ENCODE data around the gene AURKAIP1.
"Not testable (repeated sequence)": the region's sequence is repeated elsewhere in the genome, so short reads cannot be mapped to it uniquely, and the experiment has no call there.

Gene AURKAIP1

DNA sequence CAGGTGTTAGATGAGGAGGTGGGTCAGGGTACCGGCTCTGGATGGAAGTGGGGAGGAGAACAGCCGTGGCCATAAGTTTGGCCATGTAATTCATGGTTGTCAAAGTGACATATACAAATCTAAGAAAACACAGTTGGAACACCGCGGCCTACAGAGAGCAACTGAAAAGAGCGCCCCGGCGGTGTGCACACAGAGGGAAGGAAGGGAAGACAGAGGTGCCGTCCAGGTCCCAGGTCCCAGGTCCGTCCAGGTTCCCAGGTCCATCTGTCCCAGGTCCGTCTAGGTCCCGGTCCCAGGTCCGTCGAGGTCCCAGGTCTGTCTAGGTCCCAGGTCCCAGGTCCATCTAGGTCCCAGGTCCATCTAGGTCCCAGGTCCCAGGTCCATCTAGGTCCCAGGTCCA is 36.6 kb upstream of the AURKAIP1 start:
- DNase-seq (ENCODE audit: low read depth) = no peak
- H3K4me3 ChIP-seq (ENCODE audit: low read depth, low read length) = no peak overlapping the region
- TF ChIP-seq, protein P1, sequence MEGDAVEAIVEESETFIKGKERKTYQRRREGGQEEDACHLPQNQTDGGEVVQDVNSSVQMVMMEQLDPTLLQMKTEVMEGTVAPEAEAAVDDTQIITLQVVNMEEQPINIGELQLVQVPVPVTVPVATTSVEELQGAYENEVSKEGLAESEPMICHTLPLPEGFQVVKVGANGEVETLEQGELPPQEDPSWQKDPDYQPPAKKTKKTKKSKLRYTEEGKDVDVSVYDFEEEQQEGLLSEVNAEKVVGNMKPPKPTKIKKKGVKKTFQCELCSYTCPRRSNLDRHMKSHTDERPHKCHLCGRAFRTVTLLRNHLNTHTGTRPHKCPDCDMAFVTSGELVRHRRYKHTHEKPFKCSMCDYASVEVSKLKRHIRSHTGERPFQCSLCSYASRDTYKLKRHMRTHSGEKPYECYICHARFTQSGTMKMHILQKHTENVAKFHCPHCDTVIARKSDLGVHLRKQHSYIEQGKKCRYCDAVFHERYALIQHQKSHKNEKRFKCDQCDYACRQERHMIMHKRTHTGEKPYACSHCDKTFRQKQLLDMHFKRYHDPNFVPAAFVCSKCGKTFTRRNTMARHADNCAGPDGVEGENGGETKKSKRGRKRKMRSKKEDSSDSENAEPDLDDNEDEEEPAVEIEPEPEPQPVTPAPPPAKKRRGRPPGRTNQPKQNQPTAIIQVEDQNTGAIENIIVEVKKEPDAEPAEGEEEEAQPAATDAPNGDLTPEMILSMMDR (conservative IDR thresholded peaks at IDR 0.05; ENCODE audit: low read depth, low read length) = no peak

DNA sequence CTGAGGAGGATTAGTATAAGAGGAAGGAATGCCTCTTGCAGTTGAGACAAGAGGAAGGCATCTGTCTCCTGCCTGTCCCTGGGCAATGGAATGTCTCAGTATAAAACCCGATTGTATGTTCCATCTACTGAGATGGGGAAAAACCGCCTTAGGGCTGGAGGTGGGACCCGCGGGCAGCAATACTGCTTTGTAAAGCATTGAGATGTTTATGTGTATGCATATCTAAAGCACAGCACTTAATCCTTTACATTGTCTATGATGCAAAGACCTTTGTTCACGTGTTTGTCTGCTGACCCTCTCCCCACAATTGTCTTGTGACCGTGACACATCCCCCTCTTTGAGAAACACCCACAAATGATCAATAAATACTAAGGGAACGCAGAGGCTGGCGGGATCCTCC is 35.2 kb upstream of the AURKAIP1 start:
- not testable (repeated sequence) for H3K4me3 ChIP-seq (ENCODE audit: low read depth, low read length); DNase-seq (ENCODE audit: low read depth)

DNA sequence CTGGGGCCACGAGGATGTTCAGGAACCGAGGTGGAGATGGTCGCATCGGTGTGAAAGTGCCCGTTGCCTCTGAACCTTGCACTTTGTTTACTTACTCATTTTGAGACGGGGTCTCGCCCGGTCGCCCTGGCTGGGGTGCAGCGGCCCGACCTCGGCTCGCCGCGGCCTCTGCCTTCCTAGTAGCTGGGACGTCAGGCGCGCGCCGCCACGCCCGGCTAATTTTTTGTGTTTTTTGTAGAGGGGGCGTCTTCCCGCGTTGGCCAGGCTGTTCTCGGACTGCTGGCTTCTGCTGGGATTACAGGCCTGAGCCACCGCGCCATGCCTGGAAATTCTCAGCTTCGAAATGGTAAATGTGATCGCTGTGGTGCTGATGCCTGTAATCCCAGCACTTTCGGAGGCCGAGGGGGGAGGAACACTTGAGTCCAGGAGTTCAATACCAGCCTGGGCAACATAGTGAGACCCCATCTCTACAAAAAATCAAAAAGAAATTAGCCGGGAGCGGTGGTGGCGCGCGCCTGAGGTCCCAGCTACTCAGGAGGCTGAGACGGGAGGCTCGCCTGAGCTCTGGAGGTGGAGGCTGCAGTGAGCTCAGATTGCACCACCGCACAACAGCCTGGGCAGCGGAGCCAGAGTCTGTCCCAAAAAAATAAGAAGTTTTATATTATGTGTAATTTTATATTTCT is 32.8 kb upstream of the AURKAIP1 start:
- peak overlapping the region; percentile 88 for H3K4me3 ChIP-seq (ENCODE audit: low read depth, low read length)
- DNase-seq (ENCODE audit: low read depth) = peak; percentile 72
- TF ChIP-seq, protein P1 (conservative IDR thresholded peaks at IDR 0.05; ENCODE audit: low read depth, low read length) = peak; percentile 27

DNA sequence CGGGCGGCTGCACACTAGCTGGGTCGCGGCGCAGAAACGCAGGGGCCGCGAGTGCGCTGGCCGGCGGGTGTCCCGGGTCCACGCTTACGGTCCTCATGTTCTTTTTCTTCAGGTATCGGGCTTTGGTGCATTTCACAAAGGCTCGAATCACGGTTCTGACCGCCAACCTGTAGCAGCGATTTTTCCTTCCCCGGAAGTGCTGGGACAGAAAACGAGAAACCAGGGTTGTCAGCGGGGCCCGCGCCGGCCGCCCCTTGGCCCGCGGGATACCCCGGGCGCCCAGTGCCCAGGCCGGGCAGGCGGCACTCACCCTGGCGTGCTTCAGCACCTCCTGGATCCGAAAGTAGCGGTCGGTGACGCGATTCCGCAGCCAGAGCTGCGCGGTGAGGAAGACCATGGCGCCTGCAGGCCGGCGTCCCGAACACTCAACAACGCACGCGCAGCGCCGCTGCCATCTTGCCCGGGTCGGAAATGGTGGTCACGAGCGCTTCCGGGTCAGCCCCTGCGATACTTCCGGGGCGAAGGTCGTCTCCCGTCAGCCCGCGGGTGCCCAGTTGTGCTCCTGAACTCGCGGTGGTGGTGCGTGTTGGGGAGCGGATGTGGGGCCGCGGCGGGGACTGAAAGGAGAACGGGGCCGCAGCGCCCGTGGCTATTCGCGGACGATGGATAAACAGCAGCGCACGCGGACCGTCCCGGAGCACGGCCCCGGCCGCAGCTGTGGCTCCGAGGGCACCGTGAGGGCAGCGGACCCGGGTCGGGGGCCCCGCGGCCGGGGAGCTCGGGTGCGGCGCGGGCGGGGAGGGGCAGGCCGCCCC is 32.0 kb upstream of the AURKAIP1 start, which contains the start of gene MRPL20:
Gene MRPL20, minus strand, starts transcription at position 473 of the 815 bp plus-strand sequence. Its CDS starts 76 bp downstream, at position 397.
- DNase-seq (ENCODE audit: low read depth) = peak; percentile 91
- H3K4me3 ChIP-seq (ENCODE audit: low read depth, low read length) = peak within 1 kb of the TSS; percentile 88
- TF ChIP-seq, protein P1 (conservative IDR thresholded peaks at IDR 0.05; ENCODE audit: low read depth, low read length) = no peak

DNA sequence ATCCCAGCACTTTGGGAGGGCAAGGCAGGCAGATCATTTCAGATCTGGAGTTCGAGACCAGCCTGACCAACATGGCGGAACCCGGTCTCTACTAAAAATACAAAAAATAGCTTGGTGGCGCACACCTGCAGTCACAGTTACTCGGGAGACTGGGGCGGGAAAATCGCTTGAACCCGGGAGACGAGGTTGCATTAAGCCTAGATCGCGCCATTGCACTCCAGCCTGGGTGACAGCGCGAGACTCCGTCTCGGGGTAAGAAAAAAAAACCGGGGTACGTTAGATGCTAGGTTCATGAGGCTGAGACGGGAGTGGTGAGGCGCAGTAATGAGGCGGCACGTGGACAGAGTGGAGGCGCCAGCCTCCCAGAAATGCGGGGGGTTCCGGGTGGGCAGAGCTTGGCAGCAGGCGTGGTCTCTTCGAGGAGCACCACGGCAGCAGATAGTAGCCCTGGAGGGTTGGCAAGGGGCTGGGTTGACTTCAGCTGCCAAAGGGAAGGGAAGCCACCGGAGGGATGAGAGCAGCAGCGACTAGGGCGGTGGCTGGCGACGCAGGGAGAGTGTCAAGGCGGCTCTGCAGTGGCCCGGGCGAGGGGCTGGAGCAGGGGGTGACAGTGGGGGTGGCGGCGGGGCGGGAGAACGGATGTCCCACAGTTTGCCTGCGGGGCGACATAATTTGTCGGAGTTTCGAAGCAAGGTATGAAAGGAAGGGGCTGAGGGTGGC is 31.3 kb upstream of the AURKAIP1 start:
- TF ChIP-seq, protein P1 (conservative IDR thresholded peaks at IDR 0.05; ENCODE audit: low read depth, low read length) = no peak
- H3K4me3 ChIP-seq (ENCODE audit: low read depth, low read length) = peak overlapping the region; percentile 88
- DNase-seq (ENCODE audit: low read depth) = no peak

DNA sequence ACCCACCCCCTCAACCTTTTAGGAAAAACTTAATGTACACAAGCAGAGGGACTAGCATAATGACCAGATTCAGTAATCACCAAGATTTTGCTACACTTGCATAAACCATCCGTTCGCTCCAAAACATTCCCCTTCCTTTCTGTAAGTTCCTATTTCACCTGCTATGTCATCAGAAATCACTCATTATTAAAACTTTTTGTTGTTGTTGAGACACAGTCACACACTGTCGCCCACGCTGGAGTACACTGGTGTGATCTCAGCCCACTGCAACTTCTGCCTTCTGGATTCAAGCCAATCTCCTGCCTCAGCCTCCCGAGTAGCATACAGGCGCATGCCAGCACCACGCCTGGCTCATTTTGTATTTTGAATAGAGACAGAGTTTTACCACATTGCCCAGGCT is 28.6 kb upstream of the AURKAIP1 start:
- no peak overlapping the region for H3K4me3 ChIP-seq (ENCODE audit: low read depth, low read length)
- TF ChIP-seq, protein P1 (conservative IDR thresholded peaks at IDR 0.05; ENCODE audit: low read depth, low read length) = no peak
- DNase-seq (ENCODE audit: low read depth) = no peak

DNA sequence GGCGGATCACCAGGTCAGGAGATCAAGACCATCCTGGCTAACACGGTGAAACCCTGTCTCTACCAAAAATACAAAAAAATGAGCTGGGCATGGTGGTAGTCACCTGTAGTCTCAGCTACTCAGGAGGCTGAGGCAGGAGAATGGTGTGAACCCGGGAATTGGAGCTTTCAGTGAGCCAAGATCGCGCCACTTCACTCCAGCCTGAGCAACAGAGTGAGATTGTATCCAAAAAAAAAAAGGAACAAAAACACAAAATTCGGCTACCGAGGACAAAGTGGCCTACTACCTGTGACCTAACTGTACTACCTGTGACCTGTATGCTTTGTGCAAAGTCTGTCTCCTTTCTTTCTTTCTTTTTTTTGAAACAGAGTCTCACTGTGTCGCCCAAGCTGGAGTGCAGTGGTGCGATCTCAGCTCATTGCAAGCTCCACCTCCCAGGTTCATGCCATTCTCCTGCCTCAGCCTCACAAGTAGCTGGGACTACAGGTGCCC is 27.9 kb upstream of the AURKAIP1 start:
- DNase-seq (ENCODE audit: low read depth); H3K4me3 ChIP-seq (ENCODE audit: low read depth, low read length): not testable (repeated sequence)
